GM21447 (cell line): ENCODE measurements around the gene IBA57.

ENCODE experiments used
- ATAC-seq: cut with Tn5 transposase; IDR thresholded peaks from one replicate; pipeline ENCODE4 v1.9.1; 2021; ENCODE audit not compliant: unreplicated experiment

IBA57 gene

DNA sequence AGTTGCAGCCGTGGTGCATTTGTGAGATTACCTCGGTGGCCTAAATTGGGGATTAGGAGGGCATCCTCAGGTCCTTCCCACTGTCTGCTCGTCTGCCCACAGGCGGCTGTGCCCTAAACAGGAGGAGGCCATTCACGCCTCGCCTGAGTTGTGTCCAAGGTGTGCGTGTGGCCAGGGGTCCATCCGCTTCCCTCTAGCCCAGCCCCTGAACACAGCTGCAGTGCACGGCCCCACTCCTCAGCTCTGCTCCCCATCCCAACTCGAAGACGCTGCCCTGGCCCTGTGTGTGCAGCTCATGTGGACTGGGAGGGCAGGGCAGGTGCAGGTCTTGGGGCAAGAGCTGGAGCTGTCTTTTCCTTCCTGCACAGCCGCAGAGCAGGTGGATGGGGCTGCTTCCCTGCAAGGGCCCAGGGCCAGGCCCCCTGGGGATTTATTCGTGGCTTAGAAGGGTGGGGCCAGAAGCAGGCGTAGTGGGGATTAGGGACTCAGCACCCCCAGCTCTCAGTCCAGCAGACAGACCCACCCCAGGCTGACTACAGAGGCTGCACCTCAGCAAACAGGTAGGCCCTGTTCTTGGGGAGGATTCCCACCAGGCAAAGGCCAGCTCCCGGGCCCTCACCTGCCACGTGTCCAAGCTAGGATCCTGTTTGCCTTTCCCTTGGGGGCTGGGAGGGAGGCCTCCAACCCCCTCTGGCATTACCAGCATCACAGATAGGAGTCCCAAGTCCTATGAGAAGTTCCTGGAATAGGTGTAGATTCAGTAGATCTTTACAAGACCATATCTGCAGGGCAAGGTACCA is 21.2 kb upstream of the IBA57 start:
- no peak for ATAC-seq

- no peak for ATAC-seq
Measured at GRCh38 chr1:228144993-228145343, 20.6 kb upstream of the IBA57 start.

GRCh38 chr1:228145463-228146416 is 19.9 kb upstream of the IBA57 start:
- no peak for ATAC-seq

DNA sequence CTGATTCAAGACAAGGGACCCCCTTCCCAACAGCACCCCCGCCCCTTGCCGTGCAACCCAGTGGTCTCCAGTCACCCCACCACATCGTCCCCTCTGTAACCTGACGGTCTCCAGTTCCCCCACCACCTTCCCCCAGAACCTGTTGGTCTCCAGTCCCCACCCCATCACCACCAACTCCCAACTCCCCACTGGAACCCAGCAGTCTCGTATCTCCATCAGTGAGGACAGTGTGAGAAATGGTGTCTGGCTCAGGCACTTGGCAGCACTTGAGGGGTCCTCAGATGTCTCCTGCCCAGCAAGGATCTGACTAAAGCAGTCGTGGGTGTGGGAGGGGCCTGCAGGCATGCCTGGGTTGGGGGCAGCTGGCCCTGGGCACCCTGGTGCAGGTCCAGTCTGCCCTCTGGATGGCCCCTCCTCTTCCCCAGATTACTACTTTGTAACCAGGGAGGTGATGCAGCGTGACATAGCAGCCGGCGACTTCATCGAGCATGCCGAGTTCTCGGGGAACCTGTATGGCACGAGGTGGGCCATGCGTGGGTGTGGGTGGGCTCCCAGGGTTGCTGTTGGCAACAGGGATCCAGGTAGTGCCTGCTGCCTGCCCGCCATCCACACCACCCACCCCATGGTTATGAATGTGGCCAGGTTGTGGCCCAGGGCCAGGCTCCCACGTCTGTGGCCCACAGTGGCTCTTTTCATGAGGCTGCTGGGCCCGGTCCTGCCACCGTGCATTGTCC is 19.0 kb upstream of the IBA57 start:
- no peak for ATAC-seq

DNA sequence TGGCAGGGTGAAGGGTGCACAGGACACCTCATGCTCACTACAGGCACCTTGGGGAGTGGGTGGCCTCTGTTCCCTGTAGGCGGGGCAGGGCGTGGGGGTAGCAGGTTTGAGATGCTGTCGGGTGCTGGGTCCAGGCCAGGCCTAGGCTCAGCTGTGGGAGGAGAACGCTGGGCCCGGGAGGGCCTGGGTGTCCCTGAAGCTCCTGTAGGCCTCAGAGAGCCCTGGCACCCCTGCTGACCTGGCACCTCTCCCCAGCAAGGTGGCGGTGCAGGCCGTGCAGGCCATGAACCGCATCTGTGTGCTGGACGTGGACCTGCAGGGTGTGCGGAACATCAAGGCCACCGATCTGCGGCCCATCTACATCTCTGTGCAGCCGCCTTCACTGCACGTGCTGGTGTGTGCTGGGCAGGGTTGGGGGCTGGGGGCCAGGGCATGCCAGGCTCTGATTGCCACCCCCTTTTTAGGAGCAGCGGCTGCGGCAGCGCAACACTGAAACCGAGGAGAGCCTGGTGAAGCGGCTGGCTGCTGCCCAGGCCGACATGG is 18.4 kb upstream of the IBA57 start:
- no peak for ATAC-seq

- no peak for ATAC-seq
Measured at GRCh38 chr1:228147768-228148167, 17.8 kb upstream of the IBA57 start.

GRCh38 chr1:228148196-228148861 is 17.3 kb upstream of the IBA57 start:
- no peak for ATAC-seq

DNA sequence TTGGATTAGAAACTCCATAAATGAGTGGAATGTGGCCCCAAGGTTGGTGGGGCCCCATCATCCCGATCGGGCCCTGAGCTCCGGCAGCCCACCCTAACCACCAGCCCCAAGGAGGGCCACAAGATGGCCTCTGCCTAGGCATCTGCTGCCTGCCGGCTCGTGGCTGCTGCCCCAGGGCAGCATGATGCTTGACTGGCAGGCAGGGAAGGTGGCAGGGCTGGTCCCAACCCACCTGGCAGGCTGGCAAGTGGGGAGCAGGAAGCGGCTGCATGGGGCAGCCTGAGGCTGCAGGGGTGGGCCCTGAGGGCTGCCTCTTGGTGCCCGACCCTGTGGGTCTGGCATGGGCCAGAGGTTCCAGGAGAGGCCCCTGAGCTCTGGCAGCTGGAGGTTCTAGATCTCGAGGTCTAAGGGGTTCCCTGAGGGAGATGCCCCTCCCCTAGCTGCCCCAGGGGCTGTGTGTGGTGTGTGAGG is 16.6 kb upstream of the IBA57 start:
- ATAC-seq: no peak

DNA sequence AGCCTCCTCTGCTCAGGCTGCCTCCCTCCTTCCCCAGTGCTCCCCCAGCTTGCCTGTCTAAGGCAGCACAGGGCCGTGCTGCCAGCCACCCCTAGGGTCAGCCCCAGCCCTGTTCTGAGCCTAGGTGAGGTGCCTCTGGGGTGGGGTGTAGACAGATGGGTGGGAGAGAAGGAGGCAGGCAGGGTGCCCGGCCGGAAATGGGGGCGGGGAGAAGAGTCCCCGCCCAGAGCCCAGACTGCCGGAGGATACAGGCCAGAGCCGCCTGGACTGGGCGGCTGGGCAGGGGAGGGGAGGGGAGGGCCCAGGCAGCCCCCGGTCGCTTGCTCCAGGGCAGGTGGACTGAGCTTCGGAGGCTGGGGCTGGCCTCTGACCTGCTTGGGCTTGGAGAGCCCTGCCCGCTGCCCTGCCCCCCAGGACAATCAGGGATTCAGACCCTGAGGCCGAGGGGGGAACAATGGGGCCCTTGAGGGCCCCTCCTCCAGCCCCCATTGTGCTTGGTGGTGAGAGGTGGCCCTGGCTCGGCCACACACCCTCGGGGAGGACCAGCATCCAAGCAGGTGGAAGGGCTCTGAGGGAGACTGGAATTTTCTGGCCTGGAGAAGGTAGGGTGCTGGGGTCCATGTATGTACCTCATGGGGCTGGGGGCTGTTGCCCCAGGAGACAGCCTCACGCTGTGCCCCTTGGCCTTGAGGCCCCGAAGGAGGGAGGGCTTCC is 16.0 kb upstream of the IBA57 start, which contains the start of gene GJC2:
GJC2 (plus strand) TSS at position 525 of the 714 bp plus-strand sequence. CDS start 7,829 bp downstream, outside the sequence.
- no peak for ATAC-seq

DNA sequence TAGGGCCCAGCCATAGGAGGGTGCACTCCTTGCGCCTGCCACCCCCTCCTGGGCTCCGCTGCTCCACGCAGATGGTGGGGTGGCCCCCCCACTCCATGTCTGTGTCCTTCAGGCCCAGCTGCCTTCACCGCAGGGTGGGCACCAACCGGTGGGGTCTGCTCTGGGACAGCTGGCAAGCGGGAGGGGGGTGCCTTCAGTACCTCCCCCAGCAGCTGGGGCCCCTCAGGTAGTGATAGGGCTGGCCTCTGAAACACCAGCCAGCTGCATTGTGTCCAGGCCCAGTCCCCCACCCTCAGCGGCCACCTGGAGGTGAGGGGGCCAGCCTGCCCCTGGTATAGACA is 15.5 kb upstream of the IBA57 start:
- ATAC-seq: no peak

DNA sequence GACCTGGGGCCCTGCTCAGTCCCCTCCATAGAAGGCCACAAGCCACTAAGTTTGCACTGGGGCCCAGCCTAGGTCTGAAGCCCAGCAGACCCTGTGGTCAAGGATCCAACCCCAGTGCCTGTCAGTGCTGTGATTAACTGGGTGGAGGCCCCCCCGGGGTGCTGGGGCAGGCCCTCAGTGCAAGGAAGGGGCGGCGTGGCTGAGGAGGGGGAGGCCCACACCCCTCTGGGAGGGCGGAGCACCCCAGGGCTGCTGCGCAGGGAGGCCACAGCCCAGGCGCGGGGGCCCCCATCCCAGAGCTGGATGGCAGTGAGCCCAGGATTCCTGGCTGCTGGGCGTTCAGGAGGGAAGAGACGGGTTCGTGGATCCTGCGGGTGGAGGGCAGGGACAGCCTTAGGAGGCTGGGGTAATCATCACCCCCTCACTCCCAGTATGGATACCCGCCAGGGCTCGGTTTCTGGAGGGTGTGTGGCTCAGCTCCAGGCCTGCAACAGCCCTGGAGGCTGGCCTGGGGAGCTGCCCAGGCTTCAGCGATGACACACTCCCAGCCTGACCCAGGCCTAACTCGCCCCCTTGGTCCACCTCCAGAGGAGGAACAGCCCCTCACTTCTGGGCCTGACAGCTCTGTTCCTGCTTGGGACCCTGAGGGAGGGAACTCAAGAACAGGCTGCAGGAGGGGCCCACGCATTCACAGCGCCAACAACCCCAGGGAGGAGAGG is 15.0 kb upstream of the IBA57 start:
- ATAC-seq: no peak

GRCh38 chr1:228151180-228151925 is 14.3 kb upstream of the IBA57 start:
- ATAC-seq: no peak

GRCh38 chr1:228152097-228152917 is 13.3 kb upstream of the IBA57 start:
- no peak for ATAC-seq

DNA sequence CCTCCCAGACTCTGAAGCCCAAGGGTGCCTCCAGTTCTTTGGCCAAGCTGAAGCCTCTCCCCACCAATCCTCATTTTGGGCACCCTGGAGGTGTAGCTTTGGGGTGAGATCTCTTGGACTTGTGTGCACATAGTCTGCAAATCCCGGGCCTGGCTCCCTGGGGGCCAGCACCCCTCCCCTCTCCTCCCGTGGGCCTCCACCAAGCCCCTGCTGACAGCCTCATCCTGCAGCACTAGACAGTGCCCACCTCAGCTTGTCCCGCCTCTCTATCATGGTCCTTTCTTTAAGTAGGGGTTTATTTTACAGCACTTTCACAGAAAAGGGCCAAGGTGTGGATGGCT is 12.7 kb upstream of the IBA57 start:
- ATAC-seq: no peak

- ATAC-seq: no peak
Measured at GRCh38 chr1:228154021-228154669, 11.5 kb upstream of the IBA57 start.

GRCh38 chr1:228154670-228155571 is 10.7 kb upstream of the IBA57 start:
- no peak for ATAC-seq
